UCSD-AML1 (cell line): Measurements from ENCODE around the gene GHITM.

Experiments
- DNase-seq: peaks from one replicate; lab custom pipeline; 2025; ENCODE audit not compliant: unreplicated experiment; lab: John Stamatoyannopoulos, UW

GHITM gene

GRCh38 chr10:84198206-84198915 lies 59.1 kb downstream of the GHITM start:
- no peak for DNase-seq

- no peak for DNase-seq
Observed at GRCh38 chr10:84200537-84201243, 61.4 kb downstream of the GHITM start.

GRCh38 chr10:84201244-84201606 lies 61.9 kb downstream of the GHITM start:
- no peak for DNase-seq

- no peak for DNase-seq
Observed at GRCh38 chr10:84201682-84202081, 62.4 kb downstream of the GHITM start.

- no peak for DNase-seq
Observed at GRCh38 chr10:84202349-84202748, 63.0 kb downstream of the GHITM start.
